SJSA1 (cell line): ENCODE results near the gene MARK2. TPM values are rescaled to one million over a fixed set of nuclear protein-coding genes. Genes with fewer than 3 reads are reported as not detected.

Experiments
- DNase-seq, 2 experiments: peaks; one replicate each; pipeline ENCODE4 v3.0.0-alpha.2; 2015 to 2020; ENCODE audit warnings: low spot score in 2 of 2, low read depth in 1 of 2
- H3K27ac ChIP-seq: fragments of 250-450 bp; sonication (Bioruptor Pico); 2 replicates; pipeline ENCODE4 v1.5.1; 2020; ENCODE audit warnings: mild to moderate bottlenecking, moderate library complexity
- H3K27me3 ChIP-seq: fragments of 250-450 bp; sonication (Bioruptor Pico); replicated peaks from 2 replicates; pipeline ENCODE4 v1.5.1; 2020; ENCODE audit warnings: mild to moderate bottlenecking, moderate library complexity
- H3K36me3 ChIP-seq: fragments of 250-450 bp; sonication (Bioruptor Pico); 2 replicates; pipeline ENCODE4 v1.5.1; 2020; ENCODE audit warnings: mild to moderate bottlenecking
- H3K4me1 ChIP-seq: fragments of 250-450 bp; sonication (Bioruptor Pico); replicated peaks from 2 replicates; pipeline ENCODE4 v1.6.1; 2021; ENCODE audit warnings: mild to moderate bottlenecking
- H3K4me3 ChIP-seq: fragments of 250-450 bp; sonication (Bioruptor Pico); 2 replicates; pipeline ENCODE4 v1.5.1; 2020; ENCODE audit warnings: mild to moderate bottlenecking
- H3K9me3 ChIP-seq: fragments of 250-450 bp; sonication (Bioruptor Pico); replicated peaks from 2 replicates; pipeline ENCODE4 v1.5.1; 2020; ENCODE audit warnings: mild to moderate bottlenecking
- total RNA-seq: library from RNA; depleted of rRNA; stranded (reverse); fragments of >200 nt; shearing (Covaris generic); gene quantifications from 2 replicates; pipeline ENCODE4 v1.2.3, GENCODE V29; 2014

The MARK2 gene
- total RNA-seq, 1 experiment from 2014 or later, result 29.6 TPM

DNA sequence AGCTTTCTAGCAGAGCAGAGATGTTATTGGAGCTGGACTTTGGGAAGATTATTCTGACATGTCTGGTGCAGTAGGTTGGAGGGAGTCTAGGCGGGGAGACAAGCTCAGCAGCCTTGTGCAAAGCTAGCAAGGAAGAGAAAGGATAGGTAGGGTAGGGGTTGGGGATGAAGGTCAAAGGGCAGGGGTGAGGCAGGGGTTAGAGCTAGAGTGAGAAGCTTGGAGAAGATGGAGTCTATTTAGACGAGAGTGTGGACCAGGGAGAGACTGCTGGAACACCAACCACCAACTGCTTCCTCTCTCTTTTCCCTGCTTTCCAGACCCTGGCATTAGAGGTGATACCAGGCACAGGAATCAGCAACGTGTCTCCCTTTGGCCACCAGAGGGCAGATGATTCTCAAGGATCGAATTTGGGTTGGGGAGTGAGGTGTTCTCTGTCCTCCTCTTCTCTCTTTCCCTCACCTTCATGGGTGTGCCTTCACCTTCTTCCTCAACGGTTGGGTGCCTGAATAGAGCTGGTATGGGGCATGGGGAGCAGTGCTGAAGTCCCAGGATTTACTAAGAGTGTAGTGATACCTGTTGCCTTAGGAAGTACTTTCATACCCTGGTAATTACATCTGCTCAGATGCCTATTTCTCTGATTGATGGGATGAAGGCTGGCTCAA is 1.8 kb upstream of the MARK2 start:
- no peak overlapping the region for H3K27ac ChIP-seq
- no peaks in the 10 kb centered on the region for H3K9me3 ChIP-seq
- DNase-seq, result peak; percentile 81
- H3K4me3 ChIP-seq, result no peak overlapping the region
- peaks cover 33% of the 10 kb centered on the region for H3K4me1 ChIP-seq
- no peaks in the 10 kb centered on the region for H3K27me3 ChIP-seq
- peaks cover 27% of the 10 kb centered on the region for H3K36me3 ChIP-seq

DNA sequence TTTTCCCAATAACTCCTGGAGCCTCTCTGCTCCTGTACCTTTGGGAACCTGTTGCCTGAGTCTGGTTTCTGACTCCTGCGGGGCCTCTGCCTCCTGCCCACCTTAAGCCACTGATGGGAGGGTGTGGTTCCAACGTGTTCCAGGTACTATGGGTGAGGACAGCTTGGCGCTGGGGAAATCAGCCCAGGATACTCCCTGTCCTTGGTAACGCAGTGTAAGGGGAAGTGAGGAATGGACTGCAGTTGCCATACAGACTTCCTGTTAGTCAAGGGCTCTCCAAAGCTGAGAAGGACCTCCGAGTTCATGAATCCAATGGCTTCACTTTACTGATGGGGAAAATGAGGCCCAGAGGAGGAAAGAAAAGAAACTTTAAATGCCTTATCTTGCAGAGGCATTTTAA is 1.2 kb upstream of the MARK2 start:
- Histone ChIP-seq H3K27ac (no peak overlapping the region), H3K27me3 (no peaks in the 10 kb centered on the region), H3K36me3 (peaks cover 33% of the 10 kb centered on the region), H3K9me3 (no peaks in the 10 kb centered on the region), H3K4me1 (peaks cover 33% of the 10 kb centered on the region), H3K4me3 (no peak overlapping the region)
- DNase-seq, result no peak

DNA sequence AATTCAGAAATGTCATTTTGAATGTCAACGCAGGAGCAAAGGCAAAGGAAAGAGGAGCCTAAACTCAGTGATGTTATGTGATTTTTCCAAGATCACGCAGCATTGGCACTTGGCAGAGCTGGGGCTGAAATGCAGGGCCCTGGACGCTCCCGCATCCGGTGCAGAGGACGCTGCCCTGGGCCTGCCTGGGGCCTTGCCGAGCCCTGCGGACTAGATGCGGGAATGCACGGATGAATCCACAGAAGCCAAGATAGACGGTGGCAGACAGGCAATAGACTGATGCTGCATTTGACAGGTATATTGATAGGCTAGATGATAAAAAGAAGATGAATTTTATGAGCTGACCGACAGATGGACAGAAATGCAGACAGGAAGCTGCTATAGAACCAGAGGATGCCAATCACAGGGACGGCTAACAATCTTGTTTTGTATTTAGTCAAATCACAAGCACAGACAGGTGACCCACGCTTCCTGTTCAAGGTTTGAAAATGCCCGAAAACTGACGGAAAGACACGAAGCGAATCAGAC is 696 bp upstream of the MARK2 start:
- Histone ChIP-seq H3K36me3 (peaks cover 38% of the 10 kb centered on the region), H3K9me3 (no peaks in the 10 kb centered on the region), H3K4me1 (peaks cover 33% of the 10 kb centered on the region), H3K4me3 (peak overlapping the region; percentile 96), H3K27me3 (no peaks in the 10 kb centered on the region), H3K27ac (peak overlapping the region; percentile 2; the same call in 1 of the 2 replicates)
- no peak for DNase-seq

DNA sequence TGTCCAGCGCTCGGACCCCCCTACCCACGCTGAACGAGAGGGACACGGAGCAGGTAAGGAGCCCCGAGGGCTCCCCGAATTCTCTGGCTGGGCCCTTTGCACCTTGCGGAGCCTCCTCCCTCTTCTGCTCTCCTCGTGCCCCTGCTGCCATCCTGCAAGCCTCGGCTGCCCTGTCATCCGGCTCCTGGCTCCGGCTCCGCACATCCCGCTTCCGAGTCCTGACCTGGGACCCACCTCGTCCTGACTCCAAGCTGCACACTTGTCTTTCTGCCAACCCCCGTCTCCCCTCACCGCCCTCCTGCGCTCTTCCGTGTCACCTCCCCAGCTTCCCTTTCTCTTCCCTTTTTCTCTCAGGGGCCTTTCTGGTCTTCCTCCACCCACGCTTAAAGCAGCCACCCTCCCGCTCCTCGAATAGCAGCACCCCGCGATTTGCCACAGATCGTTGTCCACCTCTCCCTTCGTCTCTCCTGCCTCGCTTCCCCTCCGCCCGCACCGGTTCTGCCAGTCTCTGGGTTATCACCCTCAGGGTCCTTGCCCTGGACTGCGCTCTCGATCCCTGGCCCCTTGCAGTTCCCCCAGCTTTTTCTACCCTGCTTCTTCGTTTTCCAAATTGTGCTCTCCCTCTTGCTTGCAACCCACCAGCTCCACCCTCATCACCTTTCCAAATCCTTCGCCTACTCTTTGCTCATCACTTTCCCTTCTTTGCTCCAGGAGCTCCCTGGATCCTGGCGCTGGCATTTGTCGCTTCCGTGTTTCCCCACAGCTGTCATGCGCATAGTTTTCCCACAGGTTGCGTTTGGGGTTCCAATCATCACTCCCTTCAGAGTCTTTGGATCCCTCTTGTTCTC is 822 bp downstream of the MARK2 start:
- H3K36me3 ChIP-seq, result peaks cover 50% of the 10 kb centered on the region
- H3K27ac ChIP-seq, result peak overlapping the region; percentile 62
- H3K9me3 ChIP-seq, result no peaks in the 10 kb centered on the region
- peak overlapping the region; percentile 96 for H3K4me3 ChIP-seq
- no peaks in the 10 kb centered on the region for H3K27me3 ChIP-seq
- peaks cover 36% of the 10 kb centered on the region for H3K4me1 ChIP-seq
- DNase-seq, result peak in 1 of 2 experiments; percentile 57

DNA sequence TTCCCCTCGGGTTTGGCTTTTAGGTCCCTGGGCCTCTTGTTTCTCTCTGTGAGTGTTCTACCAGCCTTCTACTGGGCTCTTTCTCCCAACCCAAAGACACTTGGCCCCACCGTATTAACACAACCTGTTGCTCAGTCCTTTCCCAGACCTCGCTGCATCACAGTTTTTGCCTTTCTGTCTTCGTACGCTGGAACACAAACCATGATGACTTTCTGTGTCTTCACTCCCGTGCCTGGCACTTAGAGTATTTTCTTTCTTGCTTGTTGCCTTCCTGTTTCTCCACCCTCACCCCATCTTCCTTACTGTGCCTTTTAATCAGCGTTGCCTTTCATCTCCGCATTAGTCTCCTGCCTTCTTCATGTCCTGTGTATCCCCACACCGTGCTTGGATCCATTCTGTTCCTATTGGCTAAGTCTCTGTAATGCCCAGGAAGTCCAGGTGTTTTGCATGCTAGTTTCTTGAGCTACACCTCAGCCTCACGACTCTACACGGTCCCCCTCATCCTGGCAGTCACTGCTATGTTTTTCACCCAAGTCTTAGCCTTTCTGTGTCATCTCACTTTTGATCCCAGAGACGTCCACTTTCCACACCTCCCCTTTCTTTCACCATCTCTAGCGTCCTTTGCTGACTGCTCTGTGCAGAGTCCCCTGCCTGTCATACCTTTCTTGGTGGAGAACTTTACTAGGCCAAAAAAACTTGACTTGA is 1.6 kb downstream of the MARK2 start:
- Histone ChIP-seq H3K4me3 (peak overlapping the region; percentile 96), H3K9me3 (no peaks in the 10 kb centered on the region), H3K36me3 (peaks cover 56% of the 10 kb centered on the region), H3K27ac (peak overlapping the region; percentile 17), H3K27me3 (no peaks in the 10 kb centered on the region), H3K4me1 (peaks cover 44% of the 10 kb centered on the region)
- no peak for DNase-seq

DNA sequence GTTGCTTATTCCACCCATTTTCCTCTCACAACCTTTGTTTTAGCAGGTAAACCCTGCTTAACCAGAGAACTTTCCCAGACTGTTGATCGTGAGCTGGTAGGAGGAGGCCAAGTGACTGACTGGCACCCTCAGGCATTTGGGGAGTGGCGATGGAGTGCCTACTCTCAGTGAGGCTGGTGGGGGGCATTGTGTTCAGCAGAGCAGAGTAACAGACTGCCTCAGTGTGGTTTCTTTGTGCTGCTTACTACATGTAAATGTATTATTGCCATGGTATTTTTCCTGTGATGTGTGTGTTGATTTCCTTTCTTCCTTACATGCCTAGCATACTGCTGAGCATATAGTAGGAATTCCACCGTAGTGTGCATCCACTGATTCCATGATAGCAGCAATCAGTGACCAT is 2.6 kb downstream of the MARK2 start:
- peaks cover 47% of the 10 kb centered on the region for H3K4me1 ChIP-seq
- peak; percentile 63 to 84 for DNase-seq
- H3K27me3 ChIP-seq, result no peaks in the 10 kb centered on the region
- H3K9me3 ChIP-seq, result no peaks in the 10 kb centered on the region
- peak overlapping the region; percentile 57 for H3K27ac ChIP-seq
- peaks cover 66% of the 10 kb centered on the region for H3K36me3 ChIP-seq
- H3K4me3 ChIP-seq, result no peak overlapping the region

DNA sequence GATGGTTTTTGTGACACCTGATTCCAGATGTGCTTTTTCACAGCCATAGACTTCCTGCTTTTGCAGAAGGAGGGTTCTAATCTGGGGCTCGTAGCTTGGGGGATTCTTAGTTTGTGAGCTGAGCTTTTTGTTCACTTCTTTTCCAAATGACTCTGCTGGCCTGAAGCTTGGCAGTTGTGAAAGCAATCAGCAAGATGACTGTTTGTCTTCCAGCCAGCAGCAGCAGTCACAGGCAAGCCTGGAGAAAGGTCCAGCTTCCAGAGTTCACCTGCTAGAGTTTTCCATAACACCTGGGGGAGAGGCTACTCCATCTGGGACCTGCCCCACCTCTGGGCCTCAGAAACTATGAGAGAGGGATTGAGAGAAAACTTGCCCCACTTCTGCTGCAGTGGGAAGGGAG is 4.1 kb downstream of the MARK2 start:
- Histone ChIP-seq H3K27ac (no peak overlapping the region), H3K9me3 (no peaks in the 10 kb centered on the region), H3K4me1 (peaks cover 42% of the 10 kb centered on the region), H3K4me3 (no peak overlapping the region), H3K27me3 (no peaks in the 10 kb centered on the region), H3K36me3 (peaks cover 75% of the 10 kb centered on the region)
- no peak for DNase-seq

DNA sequence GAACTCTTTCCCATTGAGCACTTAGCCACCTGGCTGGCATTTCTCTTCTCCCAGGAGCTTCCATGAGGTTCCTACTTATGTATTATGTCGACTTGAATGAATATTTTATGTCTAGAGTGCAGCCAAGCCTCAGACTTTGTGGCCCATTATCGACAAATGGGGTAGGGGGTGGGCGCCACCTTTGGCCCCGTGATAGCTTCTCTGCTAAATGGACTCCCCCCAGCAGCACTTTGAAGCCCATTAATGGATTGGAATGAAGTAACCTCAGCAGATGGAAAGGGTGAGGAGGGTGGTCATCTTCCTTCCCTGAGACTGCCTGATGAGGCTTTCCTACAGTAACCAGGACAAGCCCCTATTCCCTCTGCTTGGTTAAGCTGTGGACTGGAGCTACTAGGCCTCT is 5.9 kb downstream of the MARK2 start:
- Histone ChIP-seq H3K36me3 (peaks cover 77% of the 10 kb centered on the region), H3K9me3 (no peaks in the 10 kb centered on the region), H3K4me3 (no peak overlapping the region), H3K27ac (no peak overlapping the region), H3K27me3 (no peaks in the 10 kb centered on the region), H3K4me1 (peaks cover 35% of the 10 kb centered on the region)
- DNase-seq, result no peak

DNA sequence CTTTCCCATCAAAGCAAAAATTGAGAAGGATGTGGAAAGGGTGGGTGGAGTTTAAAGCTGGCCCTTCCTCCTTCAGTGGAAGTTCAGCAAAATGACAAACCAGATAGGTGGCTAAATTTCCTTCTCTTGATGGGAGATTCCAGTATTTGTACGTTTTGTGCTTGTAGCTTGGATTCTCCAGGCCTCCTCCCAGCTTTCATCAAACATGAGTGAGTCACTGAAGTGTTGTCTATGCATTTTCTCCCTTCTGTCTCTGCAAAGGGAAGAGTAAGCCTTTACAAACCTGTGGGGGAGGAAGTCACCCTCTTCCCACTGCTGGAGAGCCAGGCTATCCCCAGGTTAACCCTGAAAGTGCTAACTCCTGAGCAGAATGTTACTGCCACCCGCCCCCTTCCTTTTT is 6.4 kb downstream of the MARK2 start:
- Histone ChIP-seq H3K4me1 (peaks cover 31% of the 10 kb centered on the region), H3K27me3 (no peaks in the 10 kb centered on the region), H3K27ac (no peak overlapping the region), H3K4me3 (no peak overlapping the region), H3K9me3 (no peaks in the 10 kb centered on the region), H3K36me3 (peaks cover 77% of the 10 kb centered on the region)
- DNase-seq, result peak in 1 of 2 experiments; percentile 38

DNA sequence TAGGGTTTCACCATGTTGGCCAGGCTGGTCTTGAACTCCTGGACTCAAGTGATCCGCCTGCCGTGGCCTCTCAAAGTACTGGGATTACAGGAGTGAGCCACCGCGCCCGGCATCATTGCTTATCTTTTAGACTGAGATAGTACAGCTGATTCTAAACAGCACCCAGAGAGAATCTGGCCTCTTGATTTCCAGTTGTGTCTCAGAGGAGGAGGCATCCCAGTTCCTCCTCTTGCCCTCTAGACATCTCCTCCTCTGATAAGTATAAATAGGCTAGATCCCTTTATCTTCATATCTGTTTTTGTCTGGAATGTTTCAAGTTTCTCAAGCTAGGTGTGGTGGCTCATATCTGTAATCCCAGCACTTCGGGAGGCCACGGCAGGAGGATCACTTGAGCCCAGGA is 7.0 kb downstream of the MARK2 start:
- no peaks in the 10 kb centered on the region for H3K27me3 ChIP-seq
- peaks cover 25% of the 10 kb centered on the region for H3K4me1 ChIP-seq
- H3K36me3 ChIP-seq, result peaks cover 74% of the 10 kb centered on the region
- no peaks in the 10 kb centered on the region for H3K9me3 ChIP-seq
- H3K4me3 ChIP-seq, result no peak overlapping the region
- DNase-seq, result no peak
- no peak overlapping the region for H3K27ac ChIP-seq

DNA sequence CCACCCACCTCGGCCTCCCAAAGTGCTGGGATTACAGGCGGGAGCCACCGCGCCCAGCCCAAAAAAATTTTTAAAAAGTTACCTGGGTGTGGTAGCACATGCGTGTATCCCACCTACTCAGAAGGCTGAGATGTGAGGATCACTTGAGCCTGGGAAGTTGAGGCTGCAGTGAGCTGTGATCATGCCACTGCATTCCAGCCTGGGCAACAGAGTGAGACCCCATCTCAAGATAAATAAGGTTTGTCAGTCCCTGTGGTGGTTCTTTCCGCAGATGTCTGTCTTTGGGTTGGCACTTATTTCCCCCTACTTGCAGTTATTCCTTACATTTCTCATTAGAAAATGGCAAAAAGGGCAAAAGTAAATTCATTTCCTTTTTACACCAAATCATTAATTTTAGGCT is 8.0 kb downstream of the MARK2 start:
- Histone ChIP-seq H3K36me3 (peaks cover 74% of the 10 kb centered on the region), H3K27ac (no peak overlapping the region), H3K4me3 (no peak overlapping the region), H3K27me3 (no peaks in the 10 kb centered on the region), H3K4me1 (peaks cover 15% of the 10 kb centered on the region), H3K9me3 (no peaks in the 10 kb centered on the region)
- no peak for DNase-seq

DNA sequence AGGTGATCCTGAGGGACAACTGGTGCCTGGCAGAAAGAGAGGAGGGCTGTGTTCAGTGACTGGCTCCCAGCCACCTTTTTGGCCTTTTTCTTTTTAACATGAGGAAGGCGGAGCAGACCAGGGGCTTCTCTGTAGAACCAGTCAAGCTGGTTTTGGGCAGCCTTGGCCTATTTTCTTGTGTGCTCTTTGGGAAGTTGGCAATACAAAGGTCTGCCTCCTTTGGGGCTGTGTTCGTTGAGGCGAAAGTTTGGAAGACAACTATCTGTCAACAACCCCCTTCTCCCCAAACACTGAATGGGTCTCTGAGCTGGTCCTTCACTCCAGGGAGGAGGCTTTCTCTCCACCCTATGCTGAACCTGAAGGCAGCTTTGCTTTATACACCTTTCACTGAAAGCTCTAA is 8.5 kb downstream of the MARK2 start:
- Histone ChIP-seq H3K4me3 (no peak overlapping the region), H3K27me3 (no peaks in the 10 kb centered on the region), H3K36me3 (peaks cover 71% of the 10 kb centered on the region), H3K4me1 (peaks cover 14% of the 10 kb centered on the region), H3K9me3 (no peaks in the 10 kb centered on the region), H3K27ac (no peak overlapping the region)
- DNase-seq, result no peak

DNA sequence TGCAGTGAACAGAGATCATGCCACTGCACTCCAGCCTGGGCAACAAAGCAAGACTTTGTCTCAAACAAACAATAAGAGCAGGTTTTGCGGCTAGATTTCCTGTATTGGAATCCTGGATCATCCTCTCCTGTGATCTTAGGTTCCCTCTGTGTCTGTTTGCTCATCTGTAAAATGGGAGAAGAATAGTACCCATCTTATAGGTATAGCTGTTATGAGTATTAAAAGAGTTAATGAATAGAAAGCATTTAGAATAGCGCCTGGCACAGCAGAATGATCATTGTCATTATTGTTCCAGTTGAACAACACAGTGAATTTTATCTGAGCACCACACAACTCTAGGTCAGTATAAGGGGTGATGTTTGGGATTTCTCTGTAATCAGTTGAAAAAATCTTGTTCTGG is 10.8 kb downstream of the MARK2 start:
- H3K27ac ChIP-seq, result no peak overlapping the region
- H3K4me3 ChIP-seq, result no peak overlapping the region
- peaks cover 11% of the 10 kb centered on the region for H3K4me1 ChIP-seq
- H3K36me3 ChIP-seq, result peaks cover 59% of the 10 kb centered on the region
- DNase-seq, result no peak
- H3K9me3 ChIP-seq, result no peaks in the 10 kb centered on the region
- no peaks in the 10 kb centered on the region for H3K27me3 ChIP-seq

DNA sequence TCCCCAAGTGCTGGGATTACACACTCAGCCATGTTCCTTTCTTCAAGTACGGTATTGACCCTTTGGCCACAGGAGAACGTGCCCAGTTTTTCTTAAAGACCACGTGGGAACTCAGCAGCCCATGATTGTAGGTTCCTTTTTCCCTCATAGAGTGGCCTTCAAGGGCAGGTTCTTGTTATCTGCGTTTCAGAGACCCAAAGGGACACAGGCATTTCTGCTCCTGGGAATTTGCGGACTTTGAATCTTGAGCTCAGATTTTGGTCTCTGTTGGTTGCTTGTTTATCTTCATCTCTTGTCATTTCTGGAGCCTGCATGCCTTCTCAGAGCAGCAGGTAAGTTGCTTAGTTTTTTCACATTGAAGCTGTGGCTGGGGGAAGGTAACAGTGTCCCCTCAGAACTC is 12.0 kb downstream of the MARK2 start:
- H3K36me3 ChIP-seq, result peaks cover 55% of the 10 kb centered on the region
- no peak for DNase-seq
- H3K27ac ChIP-seq, result no peak overlapping the region

More for the DNA sequence above, 12.0 kb downstream of the MARK2 start:
- Histone ChIP-seq H3K27me3 (no peaks in the 10 kb centered on the region), H3K4me3 (no peak overlapping the region), H3K4me1 (no peaks in the 10 kb centered on the region; the same call in 1 of the 2 replicates), H3K9me3 (no peaks in the 10 kb centered on the region)
